ENCODE data around the gene GLIPR2.
"Not testable (repeated sequence)": the region's sequence is repeated elsewhere in the genome, so short reads cannot be mapped to it uniquely, and the experiment has no call there.

The GLIPR2 gene

DNA sequence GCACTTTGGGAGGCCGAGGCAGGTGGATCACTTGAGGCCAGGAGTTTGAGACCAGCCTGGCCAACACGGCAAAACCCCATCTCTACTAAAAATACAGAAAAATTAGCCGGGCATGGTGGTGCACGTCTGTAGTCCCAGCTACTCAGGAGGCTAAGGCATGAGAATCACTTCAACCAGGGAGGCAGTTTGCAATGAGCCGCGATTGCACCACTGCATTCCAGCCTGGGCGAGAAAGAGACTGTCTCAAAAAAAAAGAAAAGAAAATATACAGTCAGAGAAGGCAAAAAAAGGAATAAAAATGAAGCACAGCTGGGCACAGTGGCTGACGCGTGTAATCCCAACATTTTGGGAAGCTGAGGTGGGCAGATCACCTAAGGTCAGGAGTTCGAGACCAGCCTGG, 40.0 kb downstream of the GLIPR2 start:
- H3K27ac ChIP-seq (ENCODE audit: low read depth, low read length, severe bottlenecking); H3K4me1 ChIP-seq (ENCODE audit: control insufficient read depth, insufficient read depth, low read length, poor library complexity, severe bottlenecking); H3K36me3 ChIP-seq (ENCODE audit: control insufficient read depth, insufficient read depth, low read length); H3K4me3 ChIP-seq (ENCODE audit: extremely low read depth, insufficient read depth, low read length, poor library complexity, severe bottlenecking); H3K9me3 ChIP-seq (ENCODE audit: control insufficient read depth, low read length): not testable (repeated sequence)
- WGBS, 2 experiments (ENCODE audit: insufficient coverage in 2 of 2), result 93 to 95% methylated on average over 8 of the region's 10 CpGs

DNA sequence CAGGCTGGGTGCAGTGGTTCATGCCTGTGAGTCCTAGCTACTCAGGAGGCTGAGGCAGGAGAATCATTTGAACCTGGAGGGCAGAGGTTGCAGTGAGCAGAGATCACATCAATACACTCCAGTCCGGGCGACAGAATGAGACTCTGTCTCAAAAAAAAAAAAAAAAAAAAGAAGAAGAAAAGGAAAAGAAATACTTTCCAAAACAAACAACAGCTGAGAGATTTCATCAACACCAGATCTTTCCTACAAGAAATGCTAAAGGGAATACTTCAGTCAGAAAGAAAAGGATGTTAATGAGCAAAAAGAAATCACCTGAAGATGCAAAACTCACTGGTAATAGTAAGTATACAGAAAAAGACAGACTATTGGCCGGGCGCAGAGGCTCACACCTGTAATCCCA, 41.0 kb downstream of the GLIPR2 start:
- Histone ChIP-seq H3K4me3 (ENCODE audit: extremely low read depth, insufficient read depth, low read length, poor library complexity, severe bottlenecking) (no peak overlapping the region), H3K9me3 (ENCODE audit: control insufficient read depth, low read length) (peaks cover 5% of the 10 kb centered on the region), H3K36me3 (ENCODE audit: control insufficient read depth, insufficient read depth, low read length) (no peaks in the 10 kb centered on the region), H3K4me1 (ENCODE audit: control insufficient read depth, insufficient read depth, low read length, poor library complexity, severe bottlenecking) (no peaks in the 10 kb centered on the region), H3K27ac (ENCODE audit: low read depth, low read length, severe bottlenecking) (no peak overlapping the region)
- 90 to 100% methylated on average over 1 to 2 of the region's 4 CpGs for WGBS, 2 experiments (ENCODE audit: insufficient coverage in 2 of 2)

DNA sequence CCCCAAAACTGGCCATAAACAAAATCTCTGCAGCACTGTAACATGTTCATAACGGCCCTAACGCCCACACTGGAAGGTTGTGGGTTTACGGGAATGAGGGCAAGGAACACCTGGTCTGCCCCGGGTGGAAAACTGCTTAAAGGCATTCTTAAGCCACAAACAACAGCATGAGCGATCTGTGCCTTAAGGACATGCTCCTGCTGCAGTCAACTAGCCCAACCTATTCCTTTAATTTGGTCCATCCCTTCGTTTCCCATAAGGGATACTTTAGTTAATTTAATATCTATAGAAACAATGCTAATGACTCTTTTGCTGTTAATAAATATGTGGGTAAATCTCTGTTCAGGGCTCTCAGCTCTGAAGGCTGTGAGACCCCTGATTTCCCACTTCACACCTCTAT, 43.7 kb downstream of the GLIPR2 start:
- not testable (repeated sequence) for H3K4me1 ChIP-seq (ENCODE audit: control insufficient read depth, insufficient read depth, low read length, poor library complexity, severe bottlenecking); H3K36me3 ChIP-seq (ENCODE audit: control insufficient read depth, insufficient read depth, low read length); H3K27ac ChIP-seq (ENCODE audit: low read depth, low read length, severe bottlenecking); H3K9me3 ChIP-seq (ENCODE audit: control insufficient read depth, low read length); H3K4me3 ChIP-seq (ENCODE audit: extremely low read depth, insufficient read depth, low read length, poor library complexity, severe bottlenecking)
- WGBS, 2 experiments (ENCODE audit: insufficient coverage in 2 of 2), result 87 to 94% methylated on average over 4 of the region's 6 CpGs

DNA sequence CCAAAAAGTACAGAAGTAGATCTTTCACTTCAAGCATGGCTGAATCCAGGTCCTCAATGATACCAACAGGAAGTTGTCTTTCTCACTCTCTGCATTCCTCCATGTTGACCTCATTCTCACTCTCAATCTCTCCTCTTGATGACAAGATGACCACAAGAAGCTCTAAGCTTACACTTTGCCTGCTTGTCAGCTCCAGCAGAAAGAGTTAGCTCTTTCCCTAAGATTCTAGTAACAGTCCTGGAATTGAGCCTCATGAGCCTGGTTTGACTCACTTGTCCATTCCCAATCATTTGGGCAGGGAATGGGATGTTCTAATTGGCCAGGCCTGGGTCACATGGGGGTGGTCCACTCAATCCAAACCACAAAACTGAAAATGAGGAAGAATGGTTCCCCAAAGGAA, 50.9 kb downstream of the GLIPR2 start:
- no peaks in the 10 kb centered on the region for H3K9me3 ChIP-seq (ENCODE audit: control insufficient read depth, low read length)
- peaks cover 15% of the 10 kb centered on the region for H3K4me1 ChIP-seq (ENCODE audit: control insufficient read depth, insufficient read depth, low read length, poor library complexity, severe bottlenecking)
- H3K27ac ChIP-seq (ENCODE audit: low read depth, low read length, severe bottlenecking), result peak overlapping the region; percentile 59
- no peaks in the 10 kb centered on the region for H3K36me3 ChIP-seq (ENCODE audit: control insufficient read depth, insufficient read depth, low read length)
- H3K4me3 ChIP-seq (ENCODE audit: extremely low read depth, insufficient read depth, low read length, poor library complexity, severe bottlenecking), result no peak overlapping the region

DNA sequence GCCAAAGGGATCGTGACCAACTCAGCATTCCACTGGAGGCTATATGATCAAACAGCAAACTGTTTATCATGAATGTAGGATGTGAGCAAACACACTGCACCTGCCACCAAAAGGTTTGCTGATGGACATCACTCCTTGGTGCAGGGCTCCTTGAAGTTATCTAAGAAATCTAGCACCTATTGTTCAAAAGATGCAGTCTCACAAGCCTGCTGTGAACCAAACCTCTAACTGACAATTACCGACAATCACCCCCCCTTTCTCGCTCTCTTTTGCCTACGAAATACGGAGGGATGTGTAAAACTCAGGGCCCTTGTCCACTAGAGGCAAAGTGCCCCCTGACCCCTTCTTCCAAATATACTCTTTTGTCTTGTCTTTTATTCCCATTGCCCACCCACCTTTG, 51.7 kb downstream of the GLIPR2 start:
- Histone ChIP-seq H3K36me3 (ENCODE audit: control insufficient read depth, insufficient read depth, low read length) (no peaks in the 10 kb centered on the region), H3K4me3 (ENCODE audit: extremely low read depth, insufficient read depth, low read length, poor library complexity, severe bottlenecking) (no peak overlapping the region), H3K9me3 (ENCODE audit: control insufficient read depth, low read length) (no peaks in the 10 kb centered on the region), H3K27ac (ENCODE audit: low read depth, low read length, severe bottlenecking) (no peak overlapping the region), H3K4me1 (ENCODE audit: control insufficient read depth, insufficient read depth, low read length, poor library complexity, severe bottlenecking) (peaks cover 15% of the 10 kb centered on the region)
- WGBS, 2 experiments (ENCODE audit: insufficient coverage in 2 of 2), result 80 to 98% methylated on average over 4 of the region's 5 CpGs

DNA sequence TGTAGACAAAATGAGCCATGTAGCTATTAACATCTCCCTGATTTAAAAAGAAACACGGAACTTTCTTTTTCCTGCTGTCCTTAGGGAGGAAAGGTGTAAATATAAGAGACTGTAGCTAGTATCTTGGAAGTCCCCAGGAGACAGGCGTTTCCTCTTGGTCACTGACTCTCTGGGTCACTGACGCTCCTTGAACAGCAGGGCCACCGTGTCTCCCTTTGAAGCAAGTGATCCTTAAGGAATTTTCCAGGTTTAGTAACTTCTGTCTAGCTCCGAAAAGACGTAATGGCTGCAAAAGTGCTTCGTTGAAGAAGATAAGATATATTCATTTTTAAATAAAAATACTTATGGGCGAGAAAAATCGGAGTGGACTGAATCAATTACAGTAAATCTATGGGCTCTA, 53.4 kb downstream of the GLIPR2 start:
- H3K4me3 ChIP-seq (ENCODE audit: extremely low read depth, insufficient read depth, low read length, poor library complexity, severe bottlenecking), result peak overlapping the region; percentile 98

DNA sequence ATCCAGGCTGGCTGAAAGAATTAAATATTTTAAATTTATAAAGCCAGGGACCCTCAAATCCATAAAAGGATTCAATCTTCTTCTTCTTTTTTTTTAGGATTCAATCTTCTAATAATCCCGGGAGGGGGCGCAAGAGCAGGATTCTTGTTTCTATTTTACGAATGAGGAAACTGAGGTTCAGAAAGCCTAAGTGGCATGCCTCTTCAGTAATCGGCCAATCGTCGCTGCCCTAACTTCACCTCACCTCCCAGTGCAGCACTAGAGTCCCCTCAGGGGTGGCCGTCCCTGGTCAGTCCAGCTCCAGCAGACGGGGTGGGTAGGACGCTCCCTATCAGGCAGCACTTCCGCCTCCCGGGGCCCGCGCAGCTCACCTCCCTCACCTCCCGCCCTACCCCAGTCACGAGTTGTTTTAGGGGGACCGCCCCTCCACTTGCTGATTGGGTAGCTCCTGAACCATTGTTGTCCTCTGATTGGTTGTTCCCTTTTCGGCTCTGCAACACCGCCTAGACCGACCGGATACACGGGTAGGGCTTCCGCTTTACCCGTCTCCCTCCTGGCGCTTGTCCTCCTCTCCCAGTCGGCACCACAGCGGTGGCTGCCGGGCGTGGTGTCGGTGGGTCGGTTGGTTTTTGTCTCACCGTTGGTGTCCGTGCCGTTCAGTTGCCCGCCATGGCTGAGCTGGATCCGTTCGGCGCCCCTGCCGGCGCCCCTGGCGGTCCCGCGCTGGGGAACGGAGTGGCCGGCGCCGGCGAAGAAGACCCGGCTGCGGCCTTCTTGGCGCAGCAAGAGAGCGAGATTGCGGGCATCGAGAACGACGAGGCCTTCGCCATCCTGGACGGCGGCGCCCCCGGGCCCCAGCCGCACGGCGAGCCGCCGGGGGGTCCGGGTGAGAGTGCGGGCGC, 54.1 kb downstream of the GLIPR2 start, which contains the start of gene CLTA:
Gene CLTA (plus strand): TSS at position 534 of the 902 bp plus-strand sequence. CDS start 136 bp downstream, at position 670.
- 0 to 1% methylated on average over 59 to 60 of the region's 68 CpGs for WGBS, 2 experiments (ENCODE audit: insufficient coverage in 2 of 2)
- H3K4me1 ChIP-seq (ENCODE audit: control insufficient read depth, insufficient read depth, low read length, poor library complexity, severe bottlenecking), result peaks cover 28% of the 10 kb centered on the region
- H3K27ac ChIP-seq (ENCODE audit: low read depth, low read length, severe bottlenecking), result peak within 1 kb of the TSS; percentile 89
- no peaks in the 10 kb centered on the region for H3K9me3 ChIP-seq (ENCODE audit: control insufficient read depth, low read length)
- peaks cover 20% of the 10 kb centered on the region for H3K36me3 ChIP-seq (ENCODE audit: control insufficient read depth, insufficient read depth, low read length)
- peak within 1 kb of the TSS; percentile 98 for H3K4me3 ChIP-seq (ENCODE audit: extremely low read depth, insufficient read depth, low read length, poor library complexity, severe bottlenecking)

More for the DNA sequence above, 53.4 kb downstream of the GLIPR2 start:
- Histone ChIP-seq H3K4me1 (ENCODE audit: control insufficient read depth, insufficient read depth, low read length, poor library complexity, severe bottlenecking) (peaks cover 28% of the 10 kb centered on the region), H3K36me3 (ENCODE audit: control insufficient read depth, insufficient read depth, low read length) (peaks cover 13% of the 10 kb centered on the region), H3K27ac (ENCODE audit: low read depth, low read length, severe bottlenecking) (peak overlapping the region; percentile 89), H3K9me3 (ENCODE audit: control insufficient read depth, low read length) (no peaks in the 10 kb centered on the region)
- 25 to 32% methylated on average over 3 to 4 of the region's 9 CpGs for WGBS, 2 experiments (ENCODE audit: insufficient coverage in 2 of 2)

DNA sequence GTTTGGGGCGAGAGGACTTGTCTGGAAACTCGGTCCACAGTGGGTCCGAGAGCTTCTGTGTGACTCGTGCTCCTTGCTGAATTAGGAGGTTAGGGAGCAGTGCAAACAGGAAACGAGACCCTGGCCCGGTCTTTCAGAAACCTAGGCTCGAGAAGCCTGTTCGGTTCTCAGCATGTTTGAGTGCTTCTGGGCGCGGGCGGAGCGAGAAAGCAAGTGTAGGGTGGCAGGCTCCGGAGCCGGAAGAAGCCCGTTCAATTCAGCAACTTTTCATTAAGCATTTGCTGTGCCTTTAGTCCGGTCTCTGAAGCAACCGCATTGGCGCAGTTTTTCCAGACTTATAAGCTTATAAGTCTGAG, 54.7 kb downstream of the GLIPR2 start:
- 0 to 2% methylated on average over 18 of the region's 18 CpGs for WGBS, 2 experiments (ENCODE audit: insufficient coverage in 2 of 2)
- H3K4me3 ChIP-seq (ENCODE audit: extremely low read depth, insufficient read depth, low read length, poor library complexity, severe bottlenecking), result peak overlapping the region; percentile 98
- H3K9me3 ChIP-seq (ENCODE audit: control insufficient read depth, low read length), result no peaks in the 10 kb centered on the region
- peaks cover 22% of the 10 kb centered on the region for H3K36me3 ChIP-seq (ENCODE audit: control insufficient read depth, insufficient read depth, low read length)
- peak overlapping the region; percentile 89 for H3K27ac ChIP-seq (ENCODE audit: low read depth, low read length, severe bottlenecking)
- peaks cover 28% of the 10 kb centered on the region for H3K4me1 ChIP-seq (ENCODE audit: control insufficient read depth, insufficient read depth, low read length, poor library complexity, severe bottlenecking)

DNA sequence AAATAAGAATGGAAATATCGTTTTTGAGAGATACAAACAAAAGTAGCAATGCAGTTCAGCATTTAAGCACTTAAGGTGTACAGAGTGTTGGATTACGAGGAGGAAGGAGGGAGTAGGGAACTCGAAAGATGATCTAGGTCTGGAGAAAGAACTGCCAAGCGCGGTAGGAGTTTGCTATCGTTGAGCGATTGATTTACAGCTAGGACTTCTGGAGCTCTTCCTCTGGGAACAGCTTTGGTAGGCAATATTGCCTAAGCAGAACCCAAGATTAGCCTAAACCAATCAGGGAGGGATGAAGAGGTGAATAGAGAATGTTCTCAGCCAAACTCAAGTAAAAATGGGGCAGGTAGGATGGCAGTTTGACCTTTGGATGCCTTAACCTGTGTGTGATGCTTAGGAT, 55.2 kb downstream of the GLIPR2 start:
- peaks cover 28% of the 10 kb centered on the region for H3K4me1 ChIP-seq (ENCODE audit: control insufficient read depth, insufficient read depth, low read length, poor library complexity, severe bottlenecking)
- H3K27ac ChIP-seq (ENCODE audit: low read depth, low read length, severe bottlenecking), result peak overlapping the region; percentile 89
- H3K36me3 ChIP-seq (ENCODE audit: control insufficient read depth, insufficient read depth, low read length), result peaks cover 26% of the 10 kb centered on the region
- H3K9me3 ChIP-seq (ENCODE audit: control insufficient read depth, low read length), result no peaks in the 10 kb centered on the region
- peak overlapping the region; percentile 98 for H3K4me3 ChIP-seq (ENCODE audit: extremely low read depth, insufficient read depth, low read length, poor library complexity, severe bottlenecking)
- WGBS, 2 experiments (ENCODE audit: insufficient coverage in 2 of 2), result 3 to 5% methylated on average over 7 of the region's 7 CpGs

DNA sequence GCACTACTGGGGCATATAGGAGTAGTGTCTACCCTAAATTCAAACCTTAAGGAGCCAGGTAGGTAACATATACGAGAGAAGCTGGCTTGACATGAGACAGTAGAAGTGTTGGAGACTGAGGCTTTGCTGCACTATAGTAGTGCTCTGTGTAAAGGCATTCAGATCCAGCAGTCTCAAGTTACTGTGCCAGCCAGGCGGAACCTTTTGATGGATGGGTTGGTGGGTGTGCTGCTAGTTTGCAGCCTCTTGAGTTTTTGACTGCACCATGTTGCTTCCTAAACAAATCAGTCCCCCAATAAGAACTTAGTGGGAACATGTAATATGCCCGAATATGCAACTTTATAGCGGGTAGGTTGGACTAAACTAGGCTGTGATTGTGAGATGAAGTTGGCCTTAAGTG, 55.7 kb downstream of the GLIPR2 start:
- H3K27ac ChIP-seq (ENCODE audit: low read depth, low read length, severe bottlenecking), result no peak overlapping the region
- H3K4me1 ChIP-seq (ENCODE audit: control insufficient read depth, insufficient read depth, low read length, poor library complexity, severe bottlenecking), result peaks cover 28% of the 10 kb centered on the region
- peak overlapping the region; percentile 98 for H3K4me3 ChIP-seq (ENCODE audit: extremely low read depth, insufficient read depth, low read length, poor library complexity, severe bottlenecking)
- WGBS, 2 experiments (ENCODE audit: insufficient coverage in 2 of 2), result 33 to 42% methylated on average over 1 of the region's 4 CpGs
- H3K36me3 ChIP-seq (ENCODE audit: control insufficient read depth, insufficient read depth, low read length), result peaks cover 31% of the 10 kb centered on the region
- H3K9me3 ChIP-seq (ENCODE audit: control insufficient read depth, low read length), result no peaks in the 10 kb centered on the region

DNA sequence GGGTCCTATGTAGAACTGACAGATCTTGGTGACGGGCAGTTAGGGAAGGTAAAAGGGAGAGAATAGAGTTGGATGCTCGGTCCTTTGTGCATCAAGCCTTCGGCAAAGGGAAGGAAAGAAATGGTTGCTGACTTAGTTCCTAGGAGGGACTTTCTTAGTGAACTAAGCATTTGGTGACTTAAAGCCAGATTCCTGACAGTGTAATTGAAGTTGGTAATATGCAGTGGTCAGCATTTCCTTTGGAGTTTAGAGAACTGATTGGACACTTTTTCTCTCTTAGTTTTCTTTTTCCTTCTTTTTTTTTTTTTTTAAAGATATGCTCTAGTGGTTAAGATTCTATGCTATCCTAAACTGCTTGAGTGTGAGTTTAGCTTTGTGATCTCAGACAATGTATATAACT, 56.5 kb downstream of the GLIPR2 start:
- 89 to 93% methylated on average over 3 of the region's 3 CpGs for WGBS, 2 experiments (ENCODE audit: insufficient coverage in 2 of 2)
- peaks cover 38% of the 10 kb centered on the region for H3K36me3 ChIP-seq (ENCODE audit: control insufficient read depth, insufficient read depth, low read length)
- peaks cover 21% of the 10 kb centered on the region for H3K4me1 ChIP-seq (ENCODE audit: control insufficient read depth, insufficient read depth, low read length, poor library complexity, severe bottlenecking)
- H3K27ac ChIP-seq (ENCODE audit: low read depth, low read length, severe bottlenecking), result no peak overlapping the region
- no peaks in the 10 kb centered on the region for H3K9me3 ChIP-seq (ENCODE audit: control insufficient read depth, low read length)
- H3K4me3 ChIP-seq (ENCODE audit: extremely low read depth, insufficient read depth, low read length, poor library complexity, severe bottlenecking), result peak overlapping the region; percentile 98
